GM12892 (cell line): ENCODE data around the gene CCDC81.

Experiments
- DNase-seq: peaks from one replicate; pipeline ENCODE4 v3.0.0; 2011; ENCODE audit not compliant: insufficient read length
- FAIRE-seq: peaks from 2 replicates; lab custom pipeline; 2011; peaks lifted over from hg19 to GRCh38; lab: Jason Lieb, UNC
- POLR2A ChIP-seq: IDR thresholded peaks from 2 replicates; pipeline ENCODE4 v1.6.1; 2011; ENCODE audit warnings: low read depth, low read length, control low read depth
- POLR2AphosphoS5 ChIP-seq: IDR thresholded peaks from 2 replicates; pipeline ENCODE4 v1.6.1; 2011; ENCODE audit warnings: low read depth, low read length, control low read depth
- TAF1 ChIP-seq: IDR thresholded peaks from 2 replicates; pipeline ENCODE4 v1.6.1; 2011; ENCODE audit warnings: low read depth, mild to moderate bottlenecking, control low read depth, low read length, borderline replicate concordance

CCDC81 gene

GRCh38 chr11:86446163-86446923 lies 71.7 kb downstream of the CCDC81 start:
- no peak for TF ChIP-seq TAF1
- no peak for TF ChIP-seq POLR2A
- TF ChIP-seq POLR2AphosphoS5: no peak
- DNase-seq: no peak
- FAIRE-seq: peak; percentile 57

GRCh38 chr11:86446924-86447285 lies 72.2 kb downstream of the CCDC81 start:
- no peak for DNase-seq
- no peak for TF ChIP-seq POLR2AphosphoS5
- no peak for FAIRE-seq

DNA sequence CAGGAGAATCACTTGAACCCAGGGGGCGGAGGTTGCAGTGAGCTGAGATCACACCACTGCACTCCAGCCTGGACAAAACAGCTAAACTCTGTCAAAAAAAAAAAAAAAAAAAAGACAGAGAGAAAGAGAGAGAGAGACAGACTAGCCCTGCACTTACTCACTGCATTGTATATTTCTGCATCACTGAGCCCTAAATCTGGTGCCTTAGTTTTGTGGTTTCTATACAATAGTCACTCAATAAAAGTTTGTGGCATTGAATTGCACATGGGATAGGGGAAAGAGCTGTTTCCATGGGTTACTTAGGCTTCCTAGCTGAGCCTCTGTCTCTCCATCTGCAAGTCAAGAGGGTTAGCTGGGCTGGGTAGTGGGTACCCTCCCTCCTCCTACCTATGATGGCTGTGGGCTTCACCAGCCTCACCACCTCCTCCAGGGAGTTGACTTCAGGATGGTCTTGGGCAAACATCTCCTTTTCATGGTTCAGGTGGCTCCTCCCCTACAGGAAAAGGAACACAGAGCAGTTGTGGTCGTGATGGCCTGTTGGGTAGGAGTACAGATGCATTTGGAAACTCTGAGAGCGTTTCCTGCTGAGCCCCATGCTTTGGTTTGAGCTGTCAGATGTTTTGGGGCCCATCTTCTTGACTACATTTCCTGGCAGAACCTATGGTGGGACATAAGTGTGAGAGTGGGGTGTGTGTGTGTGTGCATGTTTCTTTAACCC lies 73.2 kb downstream of the CCDC81 start:
- TF ChIP-seq TAF1: no peak
- DNase-seq (no peak), FAIRE-seq (no peak)

DNA sequence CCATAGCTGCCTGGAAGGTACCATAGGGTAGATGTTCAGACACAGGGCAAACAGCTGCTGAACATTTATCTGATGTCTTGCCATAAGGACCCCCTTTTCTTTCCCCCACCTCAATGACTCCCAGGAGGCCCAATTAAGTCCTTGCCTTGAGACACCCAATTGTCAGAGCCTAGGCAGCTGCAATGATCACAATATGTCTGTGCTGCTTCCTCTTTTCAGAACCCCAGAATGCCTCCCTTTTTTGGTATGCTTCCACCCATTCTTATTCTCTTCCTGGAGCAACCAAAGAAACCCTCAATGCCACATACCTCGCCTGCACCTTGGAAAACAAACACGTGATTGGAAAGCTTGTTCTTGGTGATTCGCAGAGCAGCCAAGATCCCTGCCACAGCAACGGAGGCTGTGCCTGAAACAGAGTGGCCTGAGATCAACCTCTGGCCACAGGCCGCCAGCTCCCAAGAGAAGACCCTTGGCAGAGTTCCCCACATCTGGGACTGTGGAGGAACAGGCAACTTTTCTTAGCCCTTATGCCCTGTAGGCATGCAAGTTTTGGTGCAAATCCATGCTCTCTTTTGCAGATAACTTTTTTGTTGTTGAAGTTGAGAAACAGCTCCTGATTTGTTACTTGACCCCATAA lies 75.4 kb downstream of the CCDC81 start:
- DNase-seq: no peak
- TF ChIP-seq POLR2A: no peak
- FAIRE-seq: no peak

GRCh38 chr11:86453290-86454030 lies 78.8 kb downstream of the CCDC81 start:
- DNase-seq (no peak), FAIRE-seq (no peak)
- TF ChIP-seq TAF1 (no peak), POLR2AphosphoS5 (no peak), POLR2A (no peak)

DNA sequence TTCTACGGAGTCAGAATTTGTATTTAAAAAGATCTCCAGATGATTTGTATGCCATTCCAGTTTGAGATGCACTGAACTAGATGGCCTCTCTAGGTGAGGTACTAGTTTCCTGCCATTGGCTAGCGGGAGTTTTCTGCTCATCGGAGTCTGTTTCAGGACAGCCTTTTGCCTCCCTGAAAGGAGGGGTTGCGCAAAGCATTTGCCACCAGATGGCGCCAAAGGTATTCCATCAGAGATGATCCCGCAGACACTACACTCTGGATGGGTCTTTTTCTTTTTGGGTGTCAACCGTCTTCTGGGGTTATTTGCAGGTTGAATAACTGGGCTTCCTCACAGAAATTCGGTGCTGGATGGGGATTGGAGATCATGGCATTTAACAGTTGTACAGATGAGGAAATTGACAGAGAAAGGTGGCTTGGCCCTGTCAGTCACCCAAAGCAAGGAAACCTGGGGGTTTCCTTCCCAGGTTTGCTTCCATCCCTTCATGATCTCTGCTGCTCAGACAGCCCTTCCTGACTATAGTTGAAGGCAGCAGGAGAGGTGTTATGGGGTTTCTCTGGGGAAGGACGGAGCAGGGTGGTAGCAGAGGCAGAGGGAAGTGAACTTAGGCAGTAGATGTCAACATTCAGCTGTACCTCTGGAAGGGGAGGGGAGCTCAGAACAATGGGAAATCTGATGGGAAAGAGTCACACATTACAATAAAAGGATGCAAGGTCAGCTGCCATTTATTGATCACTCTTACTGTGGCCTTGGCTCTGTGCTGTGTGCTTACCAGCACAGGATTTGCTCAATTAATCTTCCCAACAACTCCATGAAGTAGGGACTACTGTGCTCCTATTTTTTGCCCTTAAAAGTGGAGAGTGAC lies 81.6 kb downstream of the CCDC81 start:
- TF ChIP-seq TAF1 (no peak), POLR2AphosphoS5 (no peak), POLR2A (no peak)
- FAIRE-seq (peak; percentile 95), DNase-seq (peak; percentile 43)

GRCh38 chr11:86458294-86459001 lies 83.8 kb downstream of the CCDC81 start:
- TF ChIP-seq POLR2AphosphoS5 (no peak), POLR2A (no peak), TAF1 (no peak)
- DNase-seq (no peak), FAIRE-seq (no peak)

GRCh38 chr11:86459002-86459385 lies 84.3 kb downstream of the CCDC81 start:
- TF ChIP-seq TAF1: no peak
- DNase-seq (no peak), FAIRE-seq (no peak)

DNA sequence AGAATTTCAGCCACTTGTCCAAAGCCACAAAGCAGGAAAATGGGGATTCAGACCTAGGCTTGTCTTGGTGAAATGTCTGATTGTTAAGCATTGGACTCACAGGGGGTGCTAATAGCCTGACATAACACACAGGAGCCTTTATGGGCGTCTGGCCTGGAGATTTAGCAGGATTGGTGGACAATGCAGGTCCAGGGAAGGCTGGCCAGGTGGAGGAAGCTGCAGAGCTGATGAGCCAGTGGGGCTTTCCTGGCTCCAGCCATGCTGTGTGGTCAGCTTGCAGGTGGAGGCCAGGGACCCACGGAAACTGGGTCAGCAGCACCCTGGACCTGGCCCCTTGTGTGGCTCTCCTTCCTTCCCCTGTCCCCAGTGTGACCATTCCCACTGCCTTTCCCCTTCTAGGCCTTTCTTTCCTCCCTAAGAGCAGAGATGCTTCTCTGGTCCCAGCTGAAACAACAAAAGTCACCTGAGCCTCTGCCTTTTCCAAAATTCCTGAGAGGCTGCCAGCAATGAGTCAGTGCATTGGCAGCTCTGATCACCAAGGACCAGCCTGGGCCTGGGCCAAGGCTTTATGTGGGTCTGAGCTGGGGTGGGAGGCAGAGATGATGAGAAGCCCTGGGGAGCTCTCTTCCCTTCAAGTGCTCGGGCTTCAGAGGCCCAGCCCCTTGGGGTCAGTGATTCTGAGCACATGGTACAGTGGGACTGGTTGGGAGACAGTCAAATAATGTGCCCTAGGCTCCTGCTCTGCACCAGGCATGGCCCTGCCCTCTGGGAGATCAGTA lies 85.2 kb downstream of the CCDC81 start:
- no peak for FAIRE-seq
- TF ChIP-seq POLR2A (no peak), POLR2AphosphoS5 (no peak), TAF1 (no peak)
- no peak for DNase-seq
